Testis (tissue), 3 donors: Measurements from ENCODE around the gene SLC2A6. TPM values are rescaled to one million over a fixed set of nuclear protein-coding genes. Genes with fewer than 3 reads are reported as not detected.

Source experiments
- DNase-seq: peaks from one replicate; pipeline ENCODE4 v3.0.0-alpha.2; 2019
- H3K27ac ChIP-seq, 2 donors: fragments of 200-600 bp; sonication (generic); one replicate each; pipeline ENCODE4 v1.5.1; 2019
- H3K27me3 ChIP-seq: fragments of 200-600 bp; sonication (generic); one replicate; pipeline ENCODE4 v1.5.1; 2019
- H3K36me3 ChIP-seq: fragments of 200-600 bp; sonication (generic); one replicate; pipeline ENCODE4 v1.5.1; 2017; ENCODE audit warnings: low read depth; ENCODE audit errors: missing control alignments
- H3K4me1 ChIP-seq: fragments of 200-600 bp; sonication (generic); one replicate; pipeline ENCODE4 v1.5.1; 2019
- H3K4me3 ChIP-seq, 2 donors: fragments of 200-600 bp; sonication (generic); one replicate each; pipeline ENCODE4 v1.5.1; 2017 to 2019
- H3K9me3 ChIP-seq: fragments of 200-600 bp; sonication (generic); one replicate; pipeline ENCODE4 v1.5.1; 2017
- CTCF ChIP-seq, 3 experiments: fragments of 450-650 bp in 2 of 3; fragments of 200-600 bp in 1 of 3; sonication (generic) in 1 of 3; IDR thresholded peaks; one replicate each; pipeline ENCODE4 v1.5.1; 2016 to 2019; ENCODE audit warnings: antibody characterized with exemption in 3 of 3, mild to moderate bottlenecking in 2 of 3, moderate library complexity in 1 of 3
- POLR2A ChIP-seq: fragments of 450-650 bp; IDR thresholded peaks from one replicate; pipeline ENCODE4 v1.6.1; 2017; ENCODE audit warnings: antibody characterized with exemption, mild to moderate bottlenecking, moderate library complexity
- WGBS, 2 donors: methylation state at CpG; one replicate each; pipeline ENCODE4 v1.1.5; 2018; 5-methylcytosine and 5-hydroxymethylcytosine counted together
- intact Hi-C: fragments of 100-400 bp; cut with DNase I; formaldehyde crosslinking; loops from one replicate; pipeline ENCODE4 v1.15.1; 2023; ENCODE audit warnings: low total_unique reads
- polyA plus RNA-seq: library from polyadenylated mRNA; stranded (reverse); fragments of 350-450 nt; fragmentation: Illumina TruSeq; extraction: RNeasy Lipid Tissue Mini Kit (QIAGEN cat#74804); gene quantifications from one replicate; pipeline ENCODE4 v1.2.3, GENCODE V29; 2014; ENCODE audit warnings: low read depth, low replicate concordance; ENCODE audit not compliant: insufficient read depth
- total RNA-seq, 2 donors: library from RNA; depleted of rRNA; stranded (reverse); fragments of >200 nt; gene quantifications; one replicate each; pipeline ENCODE4 v1.2.3, GENCODE V29; 2016

Gene SLC2A6
- total and polyA plus RNA-seq, 3 donors from 2014 or later, result 2.6 to 3.5 (median 2.9) TPM

GRCh38 chr9:133464638-133465037, 14.3 kb downstream of the SLC2A6 start:
- 93 to 96% methylated on average over 10 of the region's 10 CpGs for WGBS, 2 donors
- H3K4me1 ChIP-seq, result peaks cover 7% of the 10 kb centered on the region
- no peak for TF ChIP-seq CTCF (IDR thresholded peaks at IDR 0.05)
- no peak for TF ChIP-seq POLR2A
- H3K4me3 ChIP-seq, result no peak overlapping the region
- H3K27me3 ChIP-seq, result no peaks in the 10 kb centered on the region
- H3K27ac ChIP-seq, result no peak overlapping the region
- H3K9me3 ChIP-seq, result no peaks in the 10 kb centered on the region
- no peaks in the 10 kb centered on the region for H3K36me3 ChIP-seq
- intact Hi-C loops, result no loop called here
- DNase-seq, result no peak

GRCh38 chr9:133463864-133464615, 14.9 kb downstream of the SLC2A6 start:
- H3K27ac ChIP-seq, result no peak overlapping the region
- no peaks in the 10 kb centered on the region for H3K36me3 ChIP-seq
- peaks cover 7% of the 10 kb centered on the region for H3K4me1 ChIP-seq
- H3K4me3 ChIP-seq, result no peak overlapping the region
- H3K27me3 ChIP-seq, result no peaks in the 10 kb centered on the region
- TF ChIP-seq CTCF (IDR thresholded peaks at IDR 0.05) (no peak), POLR2A (no peak)
- 62 to 81% methylated on average over 4 to 24 of the region's 24 CpGs for WGBS, 2 donors
- intact Hi-C loops, result no loop called here
- H3K9me3 ChIP-seq, result no peaks in the 10 kb centered on the region
- DNase-seq, result peak; percentile 61

- H3K27ac ChIP-seq, result no peak overlapping the region
- 90 to 94% methylated on average over 19 to 22 of the region's 22 CpGs for WGBS, 2 donors
- DNase-seq, result no peak
- no peaks in the 10 kb centered on the region for H3K36me3 ChIP-seq
- H3K4me1 ChIP-seq, result peaks cover 7% of the 10 kb centered on the region
- intact Hi-C loops, result no loop called here
- H3K9me3 ChIP-seq, result no peaks in the 10 kb centered on the region
- TF ChIP-seq POLR2A (no peak), CTCF (IDR thresholded peaks at IDR 0.05) (no peak)
- no peak overlapping the region for H3K4me3 ChIP-seq
- no peaks in the 10 kb centered on the region for H3K27me3 ChIP-seq
These were observed 15.6 kb downstream of the SLC2A6 start for GRCh38 chr9:133463234-133463863.

- Histone ChIP-seq H3K9me3 (no peaks in the 10 kb centered on the region), H3K4me1 (peaks cover 7% of the 10 kb centered on the region), H3K27me3 (no peaks in the 10 kb centered on the region), H3K36me3 (no peaks in the 10 kb centered on the region), H3K4me3 (no peak overlapping the region), H3K27ac (no peak overlapping the region)
- TF ChIP-seq CTCF (IDR thresholded peaks at IDR 0.05), result no peak
- no peak for DNase-seq
- WGBS, 2 donors, result 73 to 83% methylated on average over 2 to 4 of the region's 4 CpGs
- intact Hi-C loops, result no loop called here
These were observed 16.9 kb downstream of the SLC2A6 start for GRCh38 chr9:133461975-133462374.
